ENCODE results near the gene SIK3.
A peak's percentile ranks its signal among the peaks of the same experiment; 100 is the strongest.
"Not testable (repeated sequence)": the region's sequence is repeated elsewhere in the genome, so short reads cannot be mapped to it uniquely, and the experiment has no call there.

The SIK3 gene

GRCh38 chr11:117121176-117121575 is 22.9 kb upstream of the SIK3 start:
- H3K27ac ChIP-seq: no peak overlapping the region
- no peak for TF ChIP-seq ZFX (IDR thresholded peaks at IDR 0.05; ENCODE audit: borderline replicate concordance)
- TF ChIP-seq CTCF (IDR thresholded peaks at IDR 0.05): no peak

DNA sequence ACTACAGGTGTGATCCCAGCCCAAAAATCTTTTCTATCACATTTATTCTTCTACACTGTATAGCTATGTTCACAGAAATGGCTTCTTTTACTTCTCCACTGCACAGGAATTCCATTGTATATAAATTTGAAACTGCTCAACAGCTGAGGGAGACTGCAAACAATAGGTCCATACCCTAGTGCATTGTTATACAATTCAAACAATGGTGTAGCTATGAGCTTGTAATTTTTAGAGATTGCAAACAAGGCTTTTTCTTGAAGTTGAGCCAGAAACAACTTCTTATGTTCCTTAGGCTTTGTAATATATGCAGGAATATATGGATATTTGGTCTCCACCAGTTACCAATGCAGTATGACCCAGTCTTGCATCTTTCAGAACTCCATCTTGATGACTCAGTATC is 19.5 kb upstream of the SIK3 start:
- TF ChIP-seq CTCF (IDR thresholded peaks at IDR 0.05) (no peak), ZFX (IDR thresholded peaks at IDR 0.05; ENCODE audit: borderline replicate concordance) (no peak)
- no peak overlapping the region for H3K27ac ChIP-seq

- not testable (repeated sequence) for H3K27ac ChIP-seq
Measured at GRCh38 chr11:117112939-117113338, 14.7 kb upstream of the SIK3 start.

- not testable (repeated sequence) for H3K27ac ChIP-seq
Measured at GRCh38 chr11:117112497-117112896, 14.3 kb upstream of the SIK3 start.

DNA sequence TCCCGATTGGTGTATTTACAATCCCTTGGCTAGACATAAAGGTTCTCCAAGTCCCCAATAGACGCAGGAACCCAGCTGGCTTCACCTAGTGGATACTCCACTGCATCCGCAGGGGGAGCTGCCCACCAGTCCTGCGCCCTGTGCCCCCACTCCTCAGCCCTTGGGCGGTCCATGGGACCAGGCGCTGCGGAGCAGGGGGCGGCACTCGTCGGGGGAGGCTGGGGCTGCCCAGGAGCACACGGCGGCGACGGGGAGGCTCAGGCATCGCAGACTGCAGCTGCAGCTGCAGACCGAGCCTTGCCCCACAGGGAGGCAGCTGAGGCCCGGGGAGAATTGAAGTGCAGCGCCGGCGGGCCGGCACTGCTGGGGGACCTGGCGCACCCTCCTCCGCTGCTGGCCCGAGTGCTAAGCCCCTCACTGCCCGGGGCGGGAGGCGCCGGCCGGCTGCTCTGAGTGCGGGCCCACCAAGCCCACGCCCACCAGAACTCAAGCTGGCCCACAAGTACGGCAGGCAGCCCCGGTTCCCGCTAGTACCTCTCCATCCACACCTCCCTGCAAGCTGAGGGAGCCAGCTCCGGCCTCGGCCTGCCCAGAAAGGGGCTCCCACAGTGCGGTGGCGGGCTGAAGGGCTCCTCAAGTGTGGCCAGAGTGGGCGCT is 12.2 kb upstream of the SIK3 start:
- TF ChIP-seq ZFX (IDR thresholded peaks at IDR 0.05; ENCODE audit: borderline replicate concordance) (no peak), CTCF (IDR thresholded peaks at IDR 0.05) (no peak)
- no peak overlapping the region for H3K27ac ChIP-seq

DNA sequence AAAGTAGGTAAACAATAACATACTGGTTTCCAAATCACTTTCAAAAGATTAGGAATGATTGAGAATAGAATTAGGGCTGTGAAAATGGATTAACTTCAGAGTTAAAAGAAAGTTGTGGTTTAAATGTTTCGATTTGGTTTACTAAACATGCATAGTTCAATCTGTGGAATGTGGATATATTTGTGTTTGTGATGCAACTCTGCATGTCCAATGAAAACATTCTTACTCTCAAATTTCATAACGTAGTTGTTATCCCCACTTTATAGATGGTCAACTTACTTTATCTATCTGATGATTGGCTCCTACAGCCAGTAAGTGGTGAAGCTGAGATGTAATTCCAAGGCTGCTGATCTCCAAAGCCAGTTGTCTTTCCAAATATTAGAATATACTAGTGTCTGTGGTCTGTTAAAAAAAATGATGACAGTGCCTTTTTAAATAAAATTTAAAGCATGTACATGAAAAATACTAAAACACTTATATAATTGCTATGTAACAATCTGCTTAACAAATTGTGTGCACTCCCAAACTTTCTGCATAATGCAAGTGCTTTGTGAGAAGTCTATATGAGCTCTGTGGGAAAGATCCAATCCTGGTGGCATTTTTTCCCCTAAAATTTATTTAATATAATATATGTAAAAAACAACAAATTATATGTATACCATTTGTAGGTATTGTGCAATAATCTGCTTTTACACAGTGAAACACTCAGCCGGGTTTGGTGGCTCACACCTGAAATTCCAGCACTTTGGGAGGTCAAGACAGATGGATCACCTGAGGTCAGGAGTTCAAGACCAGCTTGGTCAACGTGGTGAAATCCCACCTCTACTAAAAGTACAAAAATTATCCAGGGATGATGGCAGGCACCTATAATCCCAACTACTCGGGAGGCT is 9.7 kb upstream of the SIK3 start:
- TF ChIP-seq ZFX (IDR thresholded peaks at IDR 0.05; ENCODE audit: borderline replicate concordance) (no peak), CTCF (IDR thresholded peaks at IDR 0.05) (no peak)
- H3K27ac ChIP-seq: no peak overlapping the region

- H3K27ac ChIP-seq: no peak overlapping the region
- TF ChIP-seq ZFX (IDR thresholded peaks at IDR 0.05; ENCODE audit: borderline replicate concordance) (no peak), CTCF (IDR thresholded peaks at IDR 0.05) (no peak)
Measured at GRCh38 chr11:117100556-117100955, 2.3 kb upstream of the SIK3 start.

DNA sequence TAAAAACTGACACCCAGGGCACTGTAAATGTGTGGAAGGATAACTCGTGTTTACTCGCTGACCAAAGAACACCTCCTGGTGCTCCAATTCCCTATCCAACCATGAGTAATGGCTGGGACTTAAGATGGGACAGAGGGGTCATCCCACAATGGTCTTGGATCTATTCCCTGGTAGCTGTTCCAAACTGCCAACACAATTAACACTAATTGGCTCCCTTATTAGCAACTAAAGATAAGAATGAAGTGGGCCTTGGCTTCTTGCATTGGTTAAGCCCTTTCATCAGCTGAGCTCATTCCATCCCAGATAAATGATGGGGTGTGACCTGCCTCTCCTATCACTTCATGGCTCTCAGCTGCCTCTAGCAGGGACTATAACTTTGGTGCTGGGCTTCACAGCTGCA is 1.5 kb upstream of the SIK3 start:
- TF ChIP-seq CTCF (IDR thresholded peaks at IDR 0.05) (no peak), ZFX (IDR thresholded peaks at IDR 0.05; ENCODE audit: borderline replicate concordance) (no peak)
- H3K27ac ChIP-seq: peak overlapping the region; percentile 64
